Activated CD4-positive, alpha-beta memory T cell treated with anti-CD3 and anti-CD28 coated beads for 36 hours (primary cell): ENCODE measurements around the gene CHCHD1. TPM values are rescaled to one million over a fixed set of nuclear protein-coding genes. Genes with fewer than 3 reads are reported as not detected.

Experiments used
- CTCF ChIA-PET: fragments of 350-600 bp; sonication (Branson Sonifier 250); formaldehyde crosslinking; loops from one replicate; lab custom pipeline; 2021; ENCODE audit warnings: antibody characterized with exemption, inconsistent platforms; lab: Charles Lee
- POLR2A ChIA-PET: fragments of 350-600 bp; sonication (Branson Sonifier 250); formaldehyde crosslinking; loops from one replicate; lab custom pipeline; 2021; ENCODE audit warnings: antibody characterized with exemption; lab: Charles Lee
- DNase-seq: peaks from one replicate; pipeline ENCODE4 v3.0.0-alpha.2; 2020
- H3K27ac Mint-ChIP-seq: one replicate; pipeline ENCODE4 v1.8.0; 2021; ENCODE audit warnings: mixed read lengths
- H3K27me3 Mint-ChIP-seq: one replicate; pipeline ENCODE4 v1.8.0; 2021; ENCODE audit warnings: mixed read lengths
- H3K36me3 Mint-ChIP-seq: one replicate; pipeline ENCODE4 v1.8.0; 2021; ENCODE audit warnings: mixed read lengths
- H3K4me1 Mint-ChIP-seq: one replicate; pipeline ENCODE4 v1.8.0; 2021; ENCODE audit warnings: low read depth, mixed read lengths
- H3K4me3 Mint-ChIP-seq: one replicate; pipeline ENCODE4 v1.8.0; 2021; ENCODE audit warnings: mild to moderate bottlenecking, mixed read lengths
- H3K9me3 Mint-ChIP-seq: one replicate; pipeline ENCODE4 v1.8.0; 2021; ENCODE audit warnings: mixed read lengths
- intact Hi-C: fragments of 100-400 bp; cut with micrococcal nuclease; formaldehyde crosslinking; loops from one replicate; pipeline ENCODE4 v1.15.1; 2023
- total RNA-seq, 2 experiments: library from RNA; stranded (reverse); gene quantifications; one replicate each; pipeline ENCODE4 v1.2.3, GENCODE V29; 2021

CHCHD1 gene
- total RNA-seq, 2 experiments from 2014 or later, result 35.3 to 37.6 TPM

DNA sequence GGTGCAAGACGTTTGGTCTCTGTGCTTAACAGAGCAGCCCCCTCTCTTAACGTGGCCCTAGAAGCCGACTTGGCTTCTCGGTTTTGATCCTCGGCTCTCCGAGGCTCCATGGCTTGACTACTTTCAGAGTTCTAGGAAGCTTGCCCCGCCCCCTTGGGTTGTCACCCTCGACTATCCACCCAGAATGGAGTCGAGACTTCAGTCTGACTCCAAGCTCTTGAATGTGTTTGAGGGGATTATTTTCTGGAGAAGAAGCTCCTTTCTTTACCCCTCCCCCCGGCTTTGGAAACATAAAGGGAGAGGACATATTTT lies 37.2 kb upstream of the CHCHD1 start:
- intact Hi-C loops, result loop anchor here (1.0 kb wide), 5 partner anchors 14 to 248 kb away; partner anchors contain the start of genes PPP3CB and ZSWIM8
- CTCF ChIA-PET, result interaction anchor here (0.5 to 1.3 kb wide), 4 partner anchors 28 to 135 kb away, joined by 3 to 4 read pairs (median 4); a partner anchor contains a TSS
- no peaks in the 10 kb centered on the region for H3K27me3 Mint-ChIP-seq

GRCh38 chr10:73746721-73747120 lies 35.1 kb upstream of the CHCHD1 start:
- H3K27me3 Mint-ChIP-seq, result no peaks in the 10 kb centered on the region
- H3K4me3 Mint-ChIP-seq, result peak overlapping the region; percentile 4
- ChIA-PET POLR2A (interaction anchor here (0.9 to 6.6 kb wide), 2 partner anchors 17 to 26 kb away, joined by 4 to 44 read pairs; a partner anchor contains a TSS), CTCF (interaction anchor here (0.6 kb wide), 1 partner anchor 587 kb away, joined by 3 read pairs; no protein-coding TSS in a partner anchor)
- intact Hi-C loops, result no loop called here
- H3K27ac Mint-ChIP-seq, result peak overlapping the region; percentile 70
- H3K9me3 Mint-ChIP-seq, result no peaks in the 10 kb centered on the region
- no peak for DNase-seq
- H3K4me1 Mint-ChIP-seq, result peaks cover 49% of the 10 kb centered on the region
- peaks cover 38% of the 10 kb centered on the region for H3K36me3 Mint-ChIP-seq

More for the DNA sequence above, 37.2 kb upstream of the CHCHD1 start:
- Mint-ChIP-seq H3K9me3 (no peaks in the 10 kb centered on the region), H3K4me1 (peaks cover 44% of the 10 kb centered on the region), H3K4me3 (peak overlapping the region; percentile 99), H3K36me3 (peaks cover 25% of the 10 kb centered on the region), H3K27ac (peak overlapping the region; percentile 100)
- POLR2A ChIA-PET, result interaction anchor here (1.1 to 6.6 kb wide), 8 partner anchors 10 to 66 kb away, joined by 3 to 44 read pairs (median 7); partner anchors contain the start of genes CHCHD1 and ZSWIM8
- DNase-seq, result peak; percentile 76

- Mint-ChIP-seq H3K4me1 (peaks cover 35% of the 10 kb centered on the region), H3K36me3 (peaks cover 39% of the 10 kb centered on the region), H3K27ac (no peak overlapping the region), H3K27me3 (no peaks in the 10 kb centered on the region), H3K9me3 (no peaks in the 10 kb centered on the region), H3K4me3 (no peak overlapping the region)
- no peak for DNase-seq
- ChIA-PET CTCF (no interaction called here), POLR2A (no interaction called here)
- intact Hi-C loops, result no loop called here
Measured at GRCh38 chr10:73750819-73751218, 31.0 kb upstream of the CHCHD1 start.

DNA sequence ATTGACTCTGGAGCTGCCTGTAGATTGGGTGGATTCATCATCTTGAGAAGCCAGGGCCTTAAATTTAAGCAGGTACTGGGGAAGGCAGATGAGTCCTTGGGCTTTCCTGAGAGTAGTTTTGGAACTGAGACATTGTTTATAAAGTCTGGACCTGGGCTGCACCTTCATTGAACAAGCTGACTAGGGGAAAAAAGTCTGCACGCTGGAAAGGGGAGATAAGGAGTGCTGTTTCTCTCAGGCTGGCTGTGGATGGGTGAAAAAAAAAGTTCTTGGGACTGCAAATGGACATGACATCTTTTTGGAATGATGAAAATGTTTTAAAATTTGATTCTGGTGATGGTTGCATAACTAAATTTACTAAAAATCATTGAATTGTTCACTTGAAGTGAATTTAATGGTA lies 25.7 kb upstream of the CHCHD1 start:
- DNase-seq, result no peak
- ChIA-PET POLR2A (no interaction called here), CTCF (no interaction called here)
- H3K27ac Mint-ChIP-seq, result peak overlapping the region; percentile 69
- intact Hi-C loops, result no loop called here
- H3K4me3 Mint-ChIP-seq, result no peak overlapping the region
- H3K4me1 Mint-ChIP-seq, result peaks cover 48% of the 10 kb centered on the region
- H3K27me3 Mint-ChIP-seq, result no peaks in the 10 kb centered on the region
- H3K9me3 Mint-ChIP-seq, result no peaks in the 10 kb centered on the region
- peaks cover 44% of the 10 kb centered on the region for H3K36me3 Mint-ChIP-seq

DNA sequence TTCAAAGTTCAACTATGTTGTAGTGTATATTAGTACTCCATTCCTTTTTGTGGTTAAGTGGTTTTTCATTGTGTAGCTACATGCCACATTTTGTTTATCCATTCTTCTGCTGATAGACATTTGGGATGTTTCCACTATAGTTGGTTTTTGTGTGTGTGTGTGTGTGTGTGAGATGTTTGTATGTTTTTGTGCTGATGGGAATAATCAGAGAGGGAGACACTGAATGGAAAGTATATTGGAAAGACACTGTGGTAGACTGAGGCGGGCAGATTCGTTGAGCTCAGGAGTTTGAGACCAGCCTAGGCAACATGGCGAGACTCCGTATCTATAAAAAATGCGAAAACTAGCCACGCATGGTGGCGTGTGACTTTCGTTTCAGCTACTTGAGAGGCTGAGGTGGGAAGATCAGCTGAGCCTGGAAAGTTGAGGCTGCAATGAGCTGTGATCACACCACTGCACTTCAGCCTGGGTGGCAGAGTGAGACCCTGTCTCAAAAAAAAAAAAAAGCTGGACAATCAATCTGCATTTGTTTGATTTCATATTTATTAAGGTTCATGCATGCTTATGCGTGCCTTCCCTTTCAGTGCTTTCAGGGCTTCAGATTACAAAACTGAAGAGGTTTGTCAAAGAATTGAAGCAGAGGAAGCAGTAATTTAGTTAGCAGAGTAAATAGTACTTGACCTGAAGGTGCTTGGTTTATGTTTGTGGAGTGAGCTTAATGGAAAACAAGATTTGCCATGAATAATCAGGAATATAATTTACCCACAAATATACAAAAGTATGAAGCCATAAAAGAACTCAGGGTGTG lies 22.9 kb upstream of the CHCHD1 start:
- POLR2A ChIA-PET, result interaction anchor here (0.8 to 3.0 kb wide), 8 partner anchors 10 to 234 kb away, joined by 3 to 15 read pairs (median 4); partner anchors contain the start of genes CHCHD1 and SEC24C
- DNase-seq, result peak; percentile 34
- Mint-ChIP-seq H3K9me3 (no peaks in the 10 kb centered on the region), H3K36me3 (peaks cover 48% of the 10 kb centered on the region), H3K27me3 (no peaks in the 10 kb centered on the region), H3K4me1 (peaks cover 67% of the 10 kb centered on the region), H3K27ac (peak overlapping the region; percentile 82), H3K4me3 (peak overlapping the region; percentile 49)
- CTCF ChIA-PET, result interaction anchor here (1.1 to 2.4 kb wide), 2 partner anchors 10 to 14 kb away, joined by 3 to 15 read pairs; no protein-coding TSS in a partner anchor
- intact Hi-C loops, result loop anchor here (1.0 kb wide), 1 partner anchor 29 kb away; no protein-coding TSS in a partner anchor

DNA sequence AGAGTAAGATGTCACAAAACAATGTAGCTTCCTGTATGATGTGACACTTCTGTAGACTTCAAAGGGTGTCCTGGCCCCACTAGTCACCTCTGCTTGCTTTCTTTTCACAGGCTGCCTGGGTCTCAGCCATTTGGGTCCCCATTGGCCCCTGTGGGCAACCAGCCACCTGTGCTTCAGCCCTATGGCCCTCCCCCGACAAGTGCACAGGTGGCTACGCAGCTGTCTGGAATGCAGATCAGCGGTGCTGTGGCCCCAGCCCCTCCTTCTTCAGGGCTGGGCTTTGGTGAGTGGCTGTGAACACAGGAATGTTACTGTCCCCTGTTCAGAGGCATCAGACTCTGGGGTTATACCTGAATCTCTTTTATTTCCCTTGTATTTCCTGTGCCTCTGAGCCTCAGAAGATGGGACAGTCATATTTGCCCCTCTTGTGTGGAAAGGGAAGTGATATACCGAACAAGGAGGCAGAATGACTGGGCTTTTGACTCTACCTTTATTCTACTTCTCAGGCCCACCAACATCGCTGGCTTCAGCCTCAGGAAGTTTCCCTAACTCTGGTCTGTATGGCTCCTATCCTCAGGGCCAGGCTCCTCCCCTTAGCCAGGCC lies 22.2 kb upstream of the CHCHD1 start:
- CTCF ChIA-PET, result interaction anchor here (2.4 kb wide), 1 partner anchor 10 kb away, joined by 15 read pairs; no protein-coding TSS in a partner anchor
- Mint-ChIP-seq H3K4me3 (no peak overlapping the region), H3K4me1 (peaks cover 65% of the 10 kb centered on the region)

GRCh38 chr10:73761781-73762180 lies 20.1 kb upstream of the CHCHD1 start:
- Mint-ChIP-seq H3K9me3 (no peaks in the 10 kb centered on the region), H3K36me3 (peaks cover 62% of the 10 kb centered on the region), H3K27ac (peak overlapping the region; percentile 20), H3K27me3 (no peaks in the 10 kb centered on the region), H3K4me3 (no peak overlapping the region), H3K4me1 (peaks cover 58% of the 10 kb centered on the region)
- CTCF ChIA-PET, result interaction anchor here (1.0 kb wide), 1 partner anchor 31 kb away, joined by 3 read pairs; no protein-coding TSS in a partner anchor
- DNase-seq, result no peak
- intact Hi-C loops, result no loop called here
- POLR2A ChIA-PET, result interaction anchor here (1.7 to 2.3 kb wide), 2 partner anchors 10 to 12 kb away, joined by 7 to 21 read pairs; a partner anchor contains a TSS

More for the DNA sequence above, 22.2 kb upstream of the CHCHD1 start:
- no peaks in the 10 kb centered on the region for H3K9me3 Mint-ChIP-seq
- H3K27me3 Mint-ChIP-seq, result no peaks in the 10 kb centered on the region
- peaks cover 46% of the 10 kb centered on the region for H3K36me3 Mint-ChIP-seq
- intact Hi-C loops, result loop anchor here (1.0 kb wide), 1 partner anchor 29 kb away; no protein-coding TSS in a partner anchor
- peak; percentile 67 for DNase-seq
- POLR2A ChIA-PET, result interaction anchor here (0.8 to 3.0 kb wide), 7 partner anchors 13 to 233 kb away, joined by 3 to 15 read pairs (median 4); partner anchors contain the start of genes CHCHD1 and SEC24C
- peak overlapping the region; percentile 82 for H3K27ac Mint-ChIP-seq

DNA sequence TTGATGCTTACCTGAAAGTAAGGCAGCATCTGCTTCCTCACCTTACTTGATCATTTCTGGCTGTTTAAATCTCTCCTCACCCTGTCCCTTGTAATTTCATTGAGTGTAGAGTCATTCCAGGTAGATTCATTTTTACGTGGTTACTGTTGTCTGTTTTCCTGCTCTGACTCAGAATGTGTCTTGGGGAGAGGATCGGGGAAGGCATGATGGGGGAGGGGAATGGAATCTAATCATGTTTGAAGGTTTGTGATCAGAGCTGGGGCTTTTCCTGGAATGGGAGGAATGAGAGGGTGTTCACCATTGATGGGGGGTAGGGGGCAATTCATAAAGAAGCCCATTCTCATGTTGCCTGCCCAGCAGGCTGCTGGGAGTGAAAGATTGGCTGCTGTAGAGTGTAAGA lies 18.9 kb upstream of the CHCHD1 start:
- ChIA-PET CTCF (interaction anchor here (1.1 to 1.8 kb wide), 3 partner anchors 9 to 20 kb away, joined by 3 to 5 read pairs (median 4); a partner anchor contains a TSS), POLR2A (interaction anchor here (1.0 to 2.3 kb wide), 5 partner anchors 9 to 32 kb away, joined by 3 to 21 read pairs (median 4); a partner anchor contains a TSS)
- no peak overlapping the region for H3K4me3 Mint-ChIP-seq

DNA sequence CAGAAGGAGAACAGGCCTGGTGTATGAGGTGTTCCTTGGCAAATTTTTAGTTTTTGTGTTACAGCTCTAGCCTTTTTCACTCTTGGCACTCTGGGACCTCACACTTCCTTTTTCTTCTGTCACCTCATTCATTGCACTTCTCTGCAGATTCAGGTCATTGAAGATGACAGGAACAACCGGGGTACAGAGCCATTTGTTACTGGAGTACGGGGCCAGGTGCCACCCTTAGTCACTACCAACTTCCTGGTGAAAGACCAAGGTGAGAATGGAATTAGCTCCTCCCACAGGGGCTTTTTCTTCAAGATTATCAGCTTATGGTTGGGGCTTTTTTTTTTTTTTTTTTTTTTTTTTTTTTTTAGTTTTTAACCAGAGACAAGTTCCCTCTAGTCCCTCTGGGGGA lies 18.5 kb upstream of the CHCHD1 start:
- POLR2A ChIA-PET, result interaction anchor here (0.6 to 2.3 kb wide), 6 partner anchors 9 to 33 kb away, joined by 3 to 21 read pairs (median 4); partner anchors contain the start of gene CHCHD1
- no peaks in the 10 kb centered on the region for H3K27me3 Mint-ChIP-seq
- H3K27ac Mint-ChIP-seq, result peak overlapping the region; percentile 90
- H3K4me3 Mint-ChIP-seq, result no peak overlapping the region
- peaks cover 50% of the 10 kb centered on the region for H3K4me1 Mint-ChIP-seq
- no peaks in the 10 kb centered on the region for H3K9me3 Mint-ChIP-seq
- DNase-seq, result peak; percentile 60
- intact Hi-C loops, result loop anchor here (1.0 kb wide), 1 partner anchor 19 kb away; the partner anchor contains the start of gene SEC24C
- CTCF ChIA-PET, result interaction anchor here (0.7 to 1.8 kb wide), 4 partner anchors 8 to 20 kb away, joined by 3 to 5 read pairs (median 4); a partner anchor contains a TSS
- H3K36me3 Mint-ChIP-seq, result peaks cover 65% of the 10 kb centered on the region

More for the DNA sequence above, 18.9 kb upstream of the CHCHD1 start:
- Mint-ChIP-seq H3K27me3 (no peaks in the 10 kb centered on the region), H3K4me1 (peaks cover 54% of the 10 kb centered on the region), H3K36me3 (peaks cover 65% of the 10 kb centered on the region), H3K27ac (peak overlapping the region; percentile 90), H3K9me3 (no peaks in the 10 kb centered on the region)
- intact Hi-C loops, result loop anchor here (1.0 kb wide), 1 partner anchor 19 kb away; the partner anchor contains the start of gene SEC24C
- DNase-seq, result peak; percentile 52

DNA sequence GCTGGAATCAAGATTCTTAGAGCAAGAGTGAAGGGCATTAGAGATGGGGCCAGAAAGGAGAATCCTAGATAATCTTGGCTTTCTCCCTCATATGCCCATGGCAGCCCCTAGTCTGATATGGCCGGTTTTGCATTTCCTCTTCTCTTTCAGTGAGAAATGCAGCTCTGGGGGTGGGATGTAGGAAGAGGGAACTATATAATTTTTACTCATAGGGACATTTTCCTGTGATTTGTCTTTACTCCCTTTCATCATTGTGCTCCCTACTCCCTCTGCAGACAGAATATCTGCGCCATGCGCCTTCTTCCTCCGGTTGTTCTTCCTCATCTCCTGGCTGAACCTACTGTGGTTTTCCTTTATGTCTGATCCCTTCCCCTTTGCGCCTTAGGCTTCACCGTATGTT lies 16.8 kb upstream of the CHCHD1 start:
- H3K4me1 Mint-ChIP-seq, result peaks cover 44% of the 10 kb centered on the region
- no peaks in the 10 kb centered on the region for H3K27me3 Mint-ChIP-seq
- no peak overlapping the region for H3K4me3 Mint-ChIP-seq
- intact Hi-C loops, result no loop called here
- POLR2A ChIA-PET, result interaction anchor here (1.9 kb wide), 1 partner anchor 22 kb away, joined by 5 read pairs; no protein-coding TSS in a partner anchor
- peaks cover 66% of the 10 kb centered on the region for H3K36me3 Mint-ChIP-seq
- no peaks in the 10 kb centered on the region for H3K9me3 Mint-ChIP-seq
- CTCF ChIA-PET, result no interaction called here
- DNase-seq, result no peak
- peak overlapping the region; percentile 90 for H3K27ac Mint-ChIP-seq

DNA sequence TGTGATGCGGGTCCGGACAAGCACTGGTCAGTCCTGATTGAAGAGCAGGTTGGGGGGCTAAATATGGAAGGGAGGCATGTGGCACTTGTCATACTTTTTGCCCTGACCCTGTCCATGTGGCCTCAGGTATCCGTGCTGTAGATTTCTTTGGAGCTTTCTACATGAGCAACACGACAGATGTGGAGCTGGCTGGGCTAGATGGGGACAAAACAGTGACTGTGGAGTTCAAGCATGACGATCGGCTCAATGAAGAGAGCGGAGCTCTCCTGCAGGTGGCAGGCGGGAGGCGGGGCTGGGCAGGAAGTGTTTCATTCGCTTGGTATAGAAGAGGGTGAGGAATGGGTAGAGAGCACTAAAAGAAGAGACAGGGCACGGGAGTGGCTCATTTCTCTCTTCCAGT lies 13.0 kb upstream of the CHCHD1 start:
- Mint-ChIP-seq H3K36me3 (peaks cover 47% of the 10 kb centered on the region), H3K9me3 (no peaks in the 10 kb centered on the region), H3K4me3 (no peak overlapping the region), H3K4me1 (peaks cover 33% of the 10 kb centered on the region), H3K27ac (peak overlapping the region; percentile 18), H3K27me3 (no peaks in the 10 kb centered on the region)
- ChIA-PET CTCF (interaction anchor here (0.9 to 2.6 kb wide), 12 partner anchors 10 to 46 kb away, joined by 3 to 16 read pairs (median 4); partner anchors contain the start of genes CHCHD1, SEC24C and ZSWIM8), POLR2A (interaction anchor here (0.8 kb wide), 2 partner anchors 19 to 38 kb away, joined by 3 read pairs; no protein-coding TSS in a partner anchor)
- DNase-seq, result peak; percentile 78
- intact Hi-C loops, result no loop called here
